Upper lobe of left lung (tissue), 6 donors: ENCODE measurements around the gene OR6J1. TPM values are rescaled to one million over a fixed set of nuclear protein-coding genes. Genes with fewer than 3 reads are reported as not detected.

Source experiments
- ATAC-seq, 2 donors: fragments of 200-7000 bp; cut with Tn5 transposase; one replicate each; pipeline ENCODE4 v1.9.1; 2022; ENCODE audit warnings: mild to moderate bottlenecking in 2 of 2, moderate library complexity in 2 of 2; ENCODE audit not compliant: low FRiP score in 2 of 2
- DNase-seq, 2 donors: peaks; one replicate each; pipeline ENCODE4 v3.0.0-alpha.2; 2019 to 2020
- H3K27ac ChIP-seq, 4 donors: fragments of 200-600 bp; sonication (generic); one replicate each; pipeline ENCODE4 v1.5.1; 2016 to 2019
- H3K27me3 ChIP-seq, 4 donors: fragments of 200-600 bp; sonication (generic); one replicate each; pipeline ENCODE4 v1.5.1; 2017 to 2019
- H3K36me3 ChIP-seq, 4 donors: fragments of 200-600 bp; sonication (generic); one replicate each; pipeline ENCODE4 v1.5.1; 2016 to 2019
- H3K4me1 ChIP-seq, 4 donors: fragments of 200-600 bp; sonication (generic); one replicate each; pipeline ENCODE4 v1.5.1; 2018 to 2019
- H3K4me3 ChIP-seq, 4 donors: fragments of 200-600 bp; sonication (generic); one replicate each; pipeline ENCODE4 v1.5.1; 2017 to 2019; ENCODE audit warnings: mild to moderate bottlenecking in 2 of 4, moderate library complexity in 1 of 4
- H3K9me3 ChIP-seq, 4 donors: fragments of 200-600 bp; sonication (generic); one replicate each; pipeline ENCODE4 v1.5.1; 2018 to 2019
- EP300 ChIP-seq, 4 donors: sonication (generic); formaldehyde crosslinking; IDR thresholded peaks; one replicate each; pipeline ENCODE4 v1.5.1; 2017; ENCODE audit warnings: antibody characterized with exemption in 4 of 4, control low read depth in 2 of 4
- POLR2A ChIP-seq, 4 donors: fragments of 450-650 bp; IDR thresholded peaks; one replicate each; pipeline ENCODE4 v1.5.1; 2016 to 2017; ENCODE audit warnings: antibody characterized with exemption in 4 of 4, mild to moderate bottlenecking in 2 of 4
- POLR2AphosphoS5 ChIP-seq, 2 donors: sonication (generic); formaldehyde crosslinking; IDR thresholded peaks; one replicate each; pipeline ENCODE4 v1.5.1; 2017; ENCODE audit warnings: antibody characterized with exemption in 2 of 2
- WGBS, 2 donors: methylation state at CpG; one replicate each; pipeline ENCODE4 v1.1.5; 2017 to 2018; 5-methylcytosine and 5-hydroxymethylcytosine counted together
- total RNA-seq, 6 donors: library from RNA; depleted of rRNA in 4 of 6; stranded (reverse); fragments of >200 nt in 4 of 6; gene quantifications; one replicate each; pipeline versions ENCODE4 v1.1.0 to v1.2.1, GENCODE V29; 2016 to 2021
- TF ChIP-seq, protein P1 (sequence below), 6 experiments: fragments of 450-650 bp in 4 of 6; fragments of 200-600 bp in 2 of 6; sonication (generic) in 2 of 6; IDR thresholded peaks; one replicate each; pipeline ENCODE4 v1.5.1; 2016 to 2019; ENCODE audit warnings: antibody characterized with exemption in 6 of 6
- donor health status: DM: no; HTN: no; CAD: no; lungs with moderate emphysema.
- donor health status: DM: no; HTN: yes; CAD: no; lungs with severe emphysema.

The OR6J1 gene
- total RNA-seq, 6 donors from 2014 or later = 0.30 TPM; not detected in 5

DNA sequence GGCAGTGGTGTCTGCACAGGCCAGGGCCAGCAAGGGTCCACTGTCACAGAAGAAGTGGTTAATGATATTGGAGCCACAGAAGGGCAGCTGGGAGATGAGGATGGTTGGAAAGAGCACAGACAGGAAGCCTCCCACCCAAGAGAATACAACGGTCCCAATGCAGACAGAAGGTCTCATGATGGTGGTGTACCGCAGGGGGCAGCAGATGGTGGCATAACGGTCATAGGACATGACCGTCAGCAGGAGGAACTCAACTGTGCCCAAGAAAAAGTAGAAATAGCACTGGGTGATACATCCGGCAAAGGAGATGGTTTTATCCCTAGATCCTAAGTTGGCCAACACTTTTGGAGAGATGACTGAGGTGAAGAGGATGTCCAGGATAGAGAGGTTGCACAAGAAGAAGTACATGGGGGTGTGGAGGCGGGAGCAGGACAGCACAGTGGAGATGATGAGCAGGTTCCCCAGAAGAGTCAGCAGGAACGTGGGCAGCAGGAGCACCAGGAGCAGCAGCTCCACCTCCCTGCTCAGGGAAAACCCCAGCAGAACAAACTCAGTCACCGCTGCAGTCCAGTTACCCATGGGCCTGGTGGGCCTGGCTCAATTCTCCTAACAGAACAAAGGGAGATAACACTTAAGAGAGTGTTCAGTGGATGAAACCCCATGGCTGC lies 9.8 kb downstream of the OR6J1 start:
- TF ChIP-seq EP300 (IDR thresholded peaks at IDR 0.05) (no peak), POLR2A (IDR thresholded peaks at IDR 0.05) (no peak), POLR2AphosphoS5 (IDR thresholded peaks at IDR 0.05) (no peak)
- TF ChIP-seq, protein P1, sequence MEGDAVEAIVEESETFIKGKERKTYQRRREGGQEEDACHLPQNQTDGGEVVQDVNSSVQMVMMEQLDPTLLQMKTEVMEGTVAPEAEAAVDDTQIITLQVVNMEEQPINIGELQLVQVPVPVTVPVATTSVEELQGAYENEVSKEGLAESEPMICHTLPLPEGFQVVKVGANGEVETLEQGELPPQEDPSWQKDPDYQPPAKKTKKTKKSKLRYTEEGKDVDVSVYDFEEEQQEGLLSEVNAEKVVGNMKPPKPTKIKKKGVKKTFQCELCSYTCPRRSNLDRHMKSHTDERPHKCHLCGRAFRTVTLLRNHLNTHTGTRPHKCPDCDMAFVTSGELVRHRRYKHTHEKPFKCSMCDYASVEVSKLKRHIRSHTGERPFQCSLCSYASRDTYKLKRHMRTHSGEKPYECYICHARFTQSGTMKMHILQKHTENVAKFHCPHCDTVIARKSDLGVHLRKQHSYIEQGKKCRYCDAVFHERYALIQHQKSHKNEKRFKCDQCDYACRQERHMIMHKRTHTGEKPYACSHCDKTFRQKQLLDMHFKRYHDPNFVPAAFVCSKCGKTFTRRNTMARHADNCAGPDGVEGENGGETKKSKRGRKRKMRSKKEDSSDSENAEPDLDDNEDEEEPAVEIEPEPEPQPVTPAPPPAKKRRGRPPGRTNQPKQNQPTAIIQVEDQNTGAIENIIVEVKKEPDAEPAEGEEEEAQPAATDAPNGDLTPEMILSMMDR (IDR thresholded peaks at IDR 0.05) = no peak
- DNase-seq = no peak
- no peak overlapping the region for H3K4me3 ChIP-seq
- 82 to 92% methylated on average over 8 of the region's 8 CpGs for WGBS, 2 donors
- ATAC-seq = no peak
- H3K27ac ChIP-seq = no peak overlapping the region
- H3K36me3 ChIP-seq = no peaks in the 10 kb centered on the region
- no peaks in the 10 kb centered on the region for H3K27me3 ChIP-seq
- H3K9me3 ChIP-seq = no peaks in the 10 kb centered on the region
- no peaks in the 10 kb centered on the region for H3K4me1 ChIP-seq

DNA sequence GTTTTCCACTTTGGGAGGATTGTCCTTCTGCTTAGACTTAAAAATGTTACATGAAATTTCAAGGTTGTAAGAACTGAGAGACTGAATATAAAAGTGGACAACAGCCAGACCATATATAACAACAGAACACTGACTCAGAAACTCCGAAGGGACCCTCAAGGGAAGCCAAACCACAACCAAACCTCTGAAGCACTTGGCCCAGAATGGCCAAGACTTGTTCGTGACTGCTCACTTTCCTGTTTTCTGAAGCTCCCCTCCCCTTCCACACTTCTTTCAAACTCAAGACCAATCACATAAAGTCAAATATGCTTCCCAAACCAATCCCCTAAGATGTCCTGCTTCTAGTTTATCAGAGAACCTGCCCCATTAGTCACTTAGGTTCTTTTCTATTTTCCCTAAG lies 13.7 kb downstream of the OR6J1 start:
- Histone ChIP-seq H3K27ac (no peak overlapping the region), H3K4me3 (no peak overlapping the region), H3K36me3 (no peaks in the 10 kb centered on the region), H3K9me3 (no peaks in the 10 kb centered on the region), H3K4me1 (no peaks in the 10 kb centered on the region), H3K27me3 (no peaks in the 10 kb centered on the region)
- no peak for DNase-seq
- WGBS, 2 donors = 73 to 87% methylated on average over 2 of the region's 2 CpGs
- ATAC-seq = no peak
- TF ChIP-seq, protein P1 (IDR thresholded peaks at IDR 0.05) = no peak
- TF ChIP-seq POLR2A (IDR thresholded peaks at IDR 0.05) (no peak), EP300 (IDR thresholded peaks at IDR 0.05) (no peak), POLR2AphosphoS5 (IDR thresholded peaks at IDR 0.05) (no peak)

DNA sequence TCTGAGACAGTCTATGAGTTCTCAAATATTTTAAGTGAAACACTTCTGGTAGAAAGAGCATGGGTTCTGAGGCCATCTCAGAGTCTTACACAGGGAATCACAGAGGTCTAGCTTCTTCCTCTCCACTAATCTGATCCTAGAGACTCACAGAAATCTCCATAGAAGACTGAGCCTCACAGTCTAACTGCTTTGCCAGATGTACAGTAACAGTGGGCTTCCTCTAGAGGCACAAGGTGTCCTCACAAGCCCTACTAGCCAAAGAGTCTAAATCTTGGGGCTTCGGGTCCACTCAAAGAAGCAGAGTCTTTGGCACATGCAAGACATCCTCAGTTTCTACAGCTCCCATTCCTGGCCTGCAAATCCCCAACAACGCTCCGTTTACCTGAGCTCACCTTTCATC lies 14.1 kb downstream of the OR6J1 start:
- DNase-seq (no peak), ATAC-seq (no peak)
- Histone ChIP-seq H3K27me3 (no peaks in the 10 kb centered on the region), H3K27ac (no peak overlapping the region), H3K4me1 (no peaks in the 10 kb centered on the region), H3K9me3 (no peaks in the 10 kb centered on the region), H3K36me3 (no peaks in the 10 kb centered on the region), H3K4me3 (no peak overlapping the region)
- 98% methylated on average over 3 of the region's 3 CpGs for WGBS, 2 donors
- TF ChIP-seq, protein P1 (IDR thresholded peaks at IDR 0.05) = no peak
- TF ChIP-seq EP300 (IDR thresholded peaks at IDR 0.05) = no peak
- TF ChIP-seq POLR2AphosphoS5 (IDR thresholded peaks at IDR 0.05) = no peak
- TF ChIP-seq POLR2A (IDR thresholded peaks at IDR 0.05) = no peak

DNA sequence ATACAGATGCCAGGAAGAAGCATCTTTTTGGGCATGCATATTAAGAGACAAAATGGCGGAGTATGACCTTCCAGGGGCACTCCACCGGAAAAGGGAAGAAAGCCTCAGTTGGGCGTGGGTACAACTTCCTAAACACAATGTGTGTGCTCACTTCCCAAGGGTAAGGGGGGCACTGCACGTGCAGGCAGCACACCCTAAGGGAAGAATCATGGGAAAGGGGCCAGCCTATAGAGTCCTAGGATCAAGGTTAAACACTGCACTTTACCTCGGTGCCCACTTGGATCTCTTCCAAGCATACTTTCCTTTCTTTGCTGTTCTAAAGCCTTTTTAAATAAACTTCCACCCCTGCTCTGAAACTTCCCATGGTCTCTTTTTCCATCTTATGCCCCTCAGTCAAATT lies 14.8 kb downstream of the OR6J1 start:
- Histone ChIP-seq H3K9me3 (no peaks in the 10 kb centered on the region), H3K4me3 (no peak overlapping the region), H3K27ac (no peak overlapping the region), H3K36me3 (no peaks in the 10 kb centered on the region), H3K4me1 (no peaks in the 10 kb centered on the region), H3K27me3 (no peaks in the 10 kb centered on the region)
- TF ChIP-seq, protein P1 (IDR thresholded peaks at IDR 0.05) = no peak
- TF ChIP-seq EP300 (IDR thresholded peaks at IDR 0.05) = no peak
- no peak for TF ChIP-seq POLR2AphosphoS5 (IDR thresholded peaks at IDR 0.05)
- no peak for TF ChIP-seq POLR2A (IDR thresholded peaks at IDR 0.05)
- ATAC-seq (no peak), DNase-seq (no peak)
- WGBS, 2 donors = 49% methylated on average over 5 of the region's 5 CpGs
